IMR-90 (cell line): ENCODE measurements around the gene KCTD2. TPM values are rescaled to one million over a fixed set of nuclear protein-coding genes. Genes with fewer than 3 reads are reported as not detected.

Source experiments
- ATAC-seq: fragments of 200-7000 bp; cut with Tn5 transposase; 2 replicates; pipeline ENCODE4 v1.9.1; 2020; ENCODE audit warnings: low read depth, mild to moderate bottlenecking, moderate library complexity
- BruUV-seq: library from RNA; stranded (reverse); fragments of 400-500 nt; replicated peaks from 2 replicates; lab custom pipeline; 2021; lab: Mats Ljungman, UMichigan
- CTCF ChIA-PET: fragments of 300-600 bp; formaldehyde crosslinking; extraction: SDS; loops from one replicate; lab custom pipeline; 2021; ENCODE audit warnings: antibody characterized with exemption; lab: Yijun Ruan, JAX
- POLR2A ChIA-PET: fragments of 300-600 bp; sonication (Branson Sonifier 250); formaldehyde crosslinking; loops from one replicate; lab custom pipeline; 2022; ENCODE audit warnings: antibody characterized with exemption; ENCODE audit not compliant: unreplicated experiment; lab: Charles Lee
- DNase-seq: peaks from one replicate; pipeline ENCODE4 v3.0.0; 2013
- H2AFZ ChIP-seq: replicated peaks from 2 replicates; pipeline ENCODE3; 2013; ENCODE audit warnings: low read length, mild to moderate bottlenecking; ENCODE audit not compliant: poor library complexity
- H2AK5ac ChIP-seq: 2 replicates; pipeline ENCODE4 v1.6.1; 2013; ENCODE audit warnings: low read depth, low read length, inconsistent platforms
- H2AK9ac ChIP-seq: replicated peaks from 2 replicates; pipeline ENCODE3; 2013; ENCODE audit warnings: mild to moderate bottlenecking, low read depth, low read length, moderate library complexity; ENCODE audit not compliant: poor library complexity
- H2BK120ac ChIP-seq: 2 replicates; pipeline ENCODE4 v1.6.1; 2013; ENCODE audit warnings: low read depth, low read length, inconsistent platforms
- H2BK15ac ChIP-seq: 3 replicates; pipeline ENCODE4 v1.6.1; 2013; ENCODE audit warnings: low read depth, low read length, inconsistent platforms
- H2BK20ac ChIP-seq: 2 replicates; pipeline ENCODE4 v1.6.1; 2013; ENCODE audit warnings: low read depth, mild to moderate bottlenecking, inconsistent platforms, low read length, moderate library complexity
- H2BK5ac ChIP-seq: 2 replicates; pipeline ENCODE4 v1.6.1; 2013; ENCODE audit warnings: mild to moderate bottlenecking, low read depth, low read length, inconsistent platforms; ENCODE audit not compliant: poor library complexity, severe bottlenecking
- H3K14ac ChIP-seq: replicated peaks from 2 replicates; pipeline ENCODE4 v1.6.1; 2013; ENCODE audit warnings: low read depth, low read length, inconsistent platforms
- H3K18ac ChIP-seq: 2 replicates; pipeline ENCODE4 v1.6.1; 2013; ENCODE audit warnings: low read depth, low read length, control low read depth
- H3K23ac ChIP-seq: 2 replicates; pipeline ENCODE4 v1.6.1; 2013; ENCODE audit warnings: low read depth, low read length, inconsistent platforms
- H3K27ac ChIP-seq: 2 replicates; pipeline ENCODE4 v1.5.1; 2013; ENCODE audit warnings: mild to moderate bottlenecking, control low read depth, low read length; ENCODE audit not compliant: insufficient read depth
- H3K27me3 ChIP-seq: 2 replicates; pipeline ENCODE4 v1.6.1; 2013; ENCODE audit warnings: low read length; ENCODE audit not compliant: control insufficient read depth, insufficient read depth
- H3K36me3 ChIP-seq: 2 replicates; pipeline ENCODE4 v1.6.1; 2013; ENCODE audit warnings: low read length, mixed read lengths; ENCODE audit not compliant: control insufficient read depth, insufficient read depth
- H3K4ac ChIP-seq: 2 replicates; pipeline ENCODE4 v1.6.1; 2013; ENCODE audit warnings: low read depth, low read length, inconsistent platforms
- H3K4me1 ChIP-seq: 2 replicates; pipeline ENCODE4 v1.6.1; 2013; ENCODE audit warnings: low read length, mixed read lengths; ENCODE audit not compliant: control insufficient read depth, insufficient read depth
- H3K4me2 ChIP-seq: 2 replicates; pipeline ENCODE4 v1.6.1; 2013; ENCODE audit warnings: low read depth, mild to moderate bottlenecking, control low read depth, low read length, moderate library complexity
- H3K4me3 ChIP-seq: 2 replicates; pipeline ENCODE4 v1.5.1; 2013; ENCODE audit warnings: low read depth, mild to moderate bottlenecking, control low read depth, low read length, moderate library complexity; ENCODE audit not compliant: insufficient read depth
- H3K56ac ChIP-seq: 2 replicates; pipeline ENCODE4 v1.6.1; 2013; ENCODE audit warnings: low read length, inconsistent platforms; ENCODE audit not compliant: insufficient read depth; ENCODE audit errors: extremely low read depth
- H3K79me1 ChIP-seq, 2 experiments: 2 replicates each; pipeline ENCODE4 v1.6.1; 2013; ENCODE audit warnings: low read length in 2 of 2, inconsistent platforms in 1 of 2, low read depth in 1 of 2
- H3K9ac ChIP-seq: 2 replicates; pipeline ENCODE4 v1.6.1; 2013; ENCODE audit warnings: low read depth, low read length, control low read depth
- H3K9me1 ChIP-seq: 2 replicates; pipeline ENCODE4 v1.6.1; 2013; ENCODE audit warnings: low read length, inconsistent platforms; ENCODE audit not compliant: insufficient read depth
- H3K9me3 ChIP-seq: 2 replicates; pipeline ENCODE4 v1.6.1; 2013; ENCODE audit warnings: low read length; ENCODE audit not compliant: control insufficient read depth, insufficient read depth
- H4K20me1 ChIP-seq: 2 replicates; pipeline ENCODE4 v1.6.1; 2013; ENCODE audit warnings: low read length, inconsistent platforms; ENCODE audit not compliant: insufficient read depth
- H4K5ac ChIP-seq: 2 replicates; pipeline ENCODE4 v1.6.1; 2013; ENCODE audit warnings: mild to moderate bottlenecking, low read depth, low read length, control low read depth
- H4K8ac ChIP-seq, 2 experiments: 2 replicates each; pipeline ENCODE4 v1.6.1; 2013; ENCODE audit warnings: low read depth in 2 of 2, low read length in 2 of 2, control low read depth in 1 of 2, inconsistent platforms in 1 of 2
- H4K91ac ChIP-seq: 2 replicates; pipeline ENCODE4 v1.6.1; 2013; ENCODE audit warnings: low read depth, low read length, inconsistent platforms; ENCODE audit not compliant: insufficient read depth
- POLR2A ChIP-seq: IDR thresholded peaks from 2 replicates; pipeline ENCODE4 v1.6.1; 2012; ENCODE audit warnings: mild to moderate bottlenecking, low read depth, low read length
- RFX5 ChIP-seq: IDR thresholded peaks from 2 replicates; pipeline ENCODE4 v1.8.0; 2012; ENCODE audit warnings: low read depth, mild to moderate bottlenecking, low read length, moderate library complexity
- SMC3 ChIP-seq: fragments of 150-350 bp; IDR thresholded peaks from 2 replicates; pipeline ENCODE4 v1.6.1; 2016; ENCODE audit warnings: low read depth, mild to moderate bottlenecking, antibody characterized with exemption, low read length, moderate library complexity
- WGBS, 2 experiments: methylation state at CpG; one replicate each; pipeline versions ENCODE4 v1.1.5 to v1.1.7; 2013; ENCODE audit warnings: missing lambda C conversion rate in 2 of 2; ENCODE audit not compliant: insufficient read length in 1 of 2; ENCODE audit errors: extremely low coverage in 2 of 2; 5-methylcytosine and 5-hydroxymethylcytosine counted together
- dilution Hi-C: fragments of 300-500 bp; cut with HindIII; formaldehyde crosslinking; loops from one replicate; pipeline ENCODE4 v1.14.3; 2018; ENCODE audit warnings: low sequenced_read_pairs; ENCODE audit not compliant: unreplicated experiment
- in situ Hi-C: fragments of 300-500 bp; cut with MboI; formaldehyde crosslinking; loops from 3 replicates; pipeline ENCODE4 v1.14.3; 2019; ENCODE audit warnings: low sequenced_read_pairs, inconsistent platforms, mixed read lengths
- intact Hi-C: fragments of 100-400 bp; cut with micrococcal nuclease; formaldehyde crosslinking; loops from 2 replicates; pipeline ENCODE4 v1.10.0; 2022
- polyA plus RNA-seq, 3 experiments: library from polyadenylated mRNA; depleted of rRNA; stranded (reverse); fragments of >200 nt; gene quantifications; 2 replicates each; pipeline ENCODE4 v1.2.3, GENCODE V29; 2012; ENCODE audit warnings: low replicate concordance in 1 of 3
- total RNA-seq: library from RNA; depleted of rRNA; stranded (reverse); fragments of >200 nt; gene quantifications from 2 replicates; pipeline ENCODE4 v1.2.3, GENCODE V29; 2012

Gene KCTD2
- total and polyA plus RNA-seq, 2 of the 4 experiments (the other 2 are of a cell fraction) = 9.1 to 18.4 TPM

DNA sequence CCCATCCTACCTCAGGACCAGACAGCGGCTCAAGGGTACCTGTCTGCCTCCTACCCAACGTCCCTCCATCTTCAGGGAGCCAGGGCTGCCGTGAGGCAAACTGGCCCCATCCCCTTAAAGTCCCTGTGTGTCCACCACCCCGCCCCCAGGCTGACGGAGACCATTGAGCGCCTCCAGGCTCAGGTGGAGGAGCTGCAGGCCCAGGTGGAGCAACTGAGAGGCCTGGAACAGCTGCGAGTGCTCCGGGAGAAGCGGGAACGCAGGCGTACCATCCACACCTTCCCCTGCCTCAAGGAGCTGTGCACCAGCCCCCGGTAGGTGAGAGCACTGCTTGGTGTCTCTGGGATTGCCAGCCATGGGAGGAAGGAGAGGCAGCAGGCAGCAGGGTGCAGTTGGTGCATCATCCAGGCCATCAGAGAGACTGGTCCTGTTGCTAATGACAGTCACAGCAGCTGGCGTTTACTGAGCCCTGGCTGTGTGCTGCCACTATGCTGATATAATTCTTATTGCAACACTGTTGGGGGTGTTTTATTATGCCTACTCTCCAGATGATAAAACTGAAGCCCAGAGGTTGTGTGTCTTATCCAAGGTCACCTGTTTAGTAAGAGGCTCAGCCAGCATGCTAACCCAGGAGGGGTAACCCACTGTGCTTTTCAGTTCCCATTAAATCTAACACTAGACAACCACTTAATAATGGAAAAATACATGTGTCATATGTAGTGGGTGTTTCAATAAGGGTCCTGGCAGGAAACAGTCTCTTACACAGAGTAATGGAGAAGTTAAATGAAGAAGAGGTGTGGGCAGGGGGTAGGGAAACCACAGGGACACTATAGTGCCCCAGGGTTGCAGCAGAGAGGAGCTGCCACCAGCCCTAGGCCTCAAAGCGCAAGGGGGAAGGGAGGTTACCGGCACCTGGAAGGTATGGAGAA lies 44.8 kb upstream of the KCTD2 start:
- dilution Hi-C loops = no loop called here
- in situ Hi-C loops = no loop called here
- DNase-seq (no peak), ATAC-seq (no peak)
- Histone ChIP-seq H2BK5ac (no peak overlapping the region), H2BK120ac (no peak overlapping the region), H3K27me3 (no peaks in the 10 kb centered on the region), H3K4me2 (no peak overlapping the region), H3K4ac (no peak overlapping the region), H2BK15ac (no peak overlapping the region), H3K9ac (no peak overlapping the region), H2AK9ac (no peak overlapping the region), H4K8ac (no peak overlapping the region), H3K9me1 (no peaks in the 10 kb centered on the region), H3K4me1 (no peaks in the 10 kb centered on the region), H2AK5ac (no peak overlapping the region), H3K9me3 (no peaks in the 10 kb centered on the region), H3K79me1 (peaks cover 9 to 22% of the 10 kb centered on the region in 2 experiments; a peak in 3 of 4 replicates), H3K14ac (no peak overlapping the region), H3K4me3 (no peak overlapping the region), H3K18ac (no peak overlapping the region), H4K20me1 (peaks cover 7% of the 10 kb centered on the region; the same call in 1 of the 2 replicates), H3K36me3 (peaks cover 43% of the 10 kb centered on the region), H2BK20ac (no peak overlapping the region), H4K5ac (no peak overlapping the region), H4K91ac (no peak overlapping the region), H3K27ac (no peak overlapping the region), H2AFZ (no peak overlapping the region), H3K56ac (no peak overlapping the region), H3K23ac (no peak overlapping the region)
- BruUV-seq = no TSS peak
- intact Hi-C loops = no loop called here
- POLR2A ChIA-PET = no interaction called here
- CTCF ChIA-PET = no interaction called here
- TF ChIP-seq POLR2A = no peak
- no peak for TF ChIP-seq SMC3
- TF ChIP-seq RFX5 = no peak
- 90% methylated on average over 2 of the region's 15 CpGs; no CpG with 5 or more reads in 1 of the 2 experiments for WGBS, 2 experiments
